Body of pancreas (tissue), 4 donors: ENCODE measurements around the gene RBM20. TPM values are rescaled to one million over a fixed set of nuclear protein-coding genes. Genes with fewer than 3 reads are reported as not detected.
"Not testable (repeated sequence)": the region's sequence is repeated elsewhere in the genome, so short reads cannot be mapped to it uniquely, and the experiment has no call there.

Source experiments
- ATAC-seq: fragments of 150-250 bp; one replicate; pipeline ENCODE4 v1.9.1; 2016
- DNase-seq, 4 donors: peaks; one replicate each; pipeline ENCODE4 v3.0.0-alpha.2; 2019
- H3K27ac ChIP-seq, 4 donors: fragments of 200-600 bp; sonication (generic); 1 replicate in 3 of 4; 2 replicates in 1 of 4; pipeline versions ENCODE4 v1.5.1 to v1.6.1; 2016 to 2019; ENCODE audit warnings: mild to moderate bottlenecking in 1 of 4, mixed read lengths in 1 of 4, moderate library complexity in 1 of 4
- H3K27me3 ChIP-seq, 2 donors: fragments of 200-600 bp; sonication (generic); one replicate each; pipeline ENCODE4 v1.6.0; 2016; ENCODE audit warnings: mild to moderate bottlenecking in 1 of 2
- H3K36me3 ChIP-seq, 2 donors: fragments of 200-600 bp; sonication (generic); replicated peaks in 1 of 2; 2 replicates each; pipeline ENCODE4 v1.5.1; 2016; ENCODE audit warnings: low read depth in 2 of 2; ENCODE audit not compliant: insufficient read depth in 1 of 2
- H3K4me1 ChIP-seq: fragments of 200-600 bp; sonication (generic); one replicate; pipeline ENCODE4 v1.6.0; 2016
- H3K4me3 ChIP-seq, 2 donors: fragments of 200-600 bp; sonication (generic); 1 replicate in 1 of 2; 2 replicates in 1 of 2; pipeline ENCODE4 v1.5.1; 2016 to 2019
- H3K9me3 ChIP-seq, 3 donors: fragments of 200-600 bp; sonication (generic); 1 replicate in 2 of 3; 2 replicates in 1 of 3; pipeline ENCODE4 v1.5.1; 2016
- CTCF ChIP-seq, 7 experiments: fragments of 450-650 bp in 4 of 7; fragments of 200-600 bp in 3 of 7; sonication (generic) in 3 of 7; IDR thresholded peaks; one replicate each; pipeline ENCODE4 v1.5.1; 2016 to 2019; ENCODE audit warnings: antibody characterized with exemption in 7 of 7
- POLR2A ChIP-seq, 3 donors: fragments of 450-650 bp; IDR thresholded peaks; one replicate each; pipeline ENCODE4 v1.6.1; 2016; ENCODE audit warnings: antibody characterized with exemption in 3 of 3, mild to moderate bottlenecking in 2 of 3
- WGBS, 2 donors: methylation state at CpG; one replicate each; pipeline ENCODE4 v1.1.5; 2017; 5-methylcytosine and 5-hydroxymethylcytosine counted together
- intact Hi-C: fragments of 100-400 bp; cut with DNase I; formaldehyde crosslinking; loops from one replicate; pipeline ENCODE4 v1.15.1; 2023
- total RNA-seq, 2 donors: library from RNA; depleted of rRNA; stranded (reverse); fragments of >200 nt; gene quantifications; one replicate each; pipeline ENCODE4 v1.1.0, GENCODE V29; 2016

Gene RBM20
- total RNA-seq, 2 donors from 2014 or later, result 14.5 to 39.4 TPM

GRCh38 chr10:110636572-110636931 lies 7.6 kb upstream of the RBM20 start:
- TF ChIP-seq POLR2A (IDR thresholded peaks at IDR 0.05) (no peak), CTCF (IDR thresholded peaks at IDR 0.05) (no peak)
- H3K27ac ChIP-seq, result no peak overlapping the region
- no peaks in the 10 kb centered on the region for H3K4me1 ChIP-seq
- DNase-seq, result no peak
- intact Hi-C loops, result no loop called here
- ATAC-seq, result no peak
- H3K9me3 ChIP-seq, result no peaks in the 10 kb centered on the region
- WGBS, 2 donors, result 92 to 100% methylated on average over 1 to 2 of the region's 2 CpGs
- H3K36me3 ChIP-seq, result no peaks in the 10 kb centered on the region
- no peak overlapping the region for H3K4me3 ChIP-seq
- H3K27me3 ChIP-seq, result no peaks in the 10 kb centered on the region

DNA sequence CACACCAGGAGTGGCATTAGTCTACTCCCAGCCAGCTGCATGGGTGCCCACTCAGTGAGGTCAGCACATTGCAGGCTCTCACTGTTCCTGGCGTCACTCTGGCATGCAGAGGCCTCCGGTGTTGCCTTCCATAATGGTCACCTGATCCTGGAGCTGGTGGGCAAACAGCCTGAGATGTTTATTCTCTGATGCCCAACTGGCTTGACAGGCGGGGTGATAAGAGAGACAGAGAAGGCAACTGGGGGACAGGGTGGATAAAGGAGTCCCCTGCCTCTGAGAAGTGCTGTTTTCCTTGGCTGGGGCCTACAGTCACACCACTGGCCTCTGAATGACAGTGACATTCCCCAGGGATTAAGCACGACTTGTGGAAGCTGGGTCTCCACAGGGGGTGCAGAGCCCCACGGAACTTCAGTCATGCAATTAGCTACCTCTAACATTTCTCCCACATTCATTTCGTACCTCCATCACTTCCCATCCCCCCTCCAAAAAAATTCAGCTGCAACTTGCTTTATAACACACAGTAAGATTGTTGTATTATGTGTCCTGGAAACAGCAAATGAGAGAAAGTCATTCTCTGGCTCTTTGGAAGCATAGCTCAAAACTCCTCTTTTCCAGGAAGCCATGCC lies 7.1 kb upstream of the RBM20 start:
- no peaks in the 10 kb centered on the region for H3K27me3 ChIP-seq
- no peaks in the 10 kb centered on the region for H3K9me3 ChIP-seq
- TF ChIP-seq POLR2A (IDR thresholded peaks at IDR 0.05) (no peak), CTCF (IDR thresholded peaks at IDR 0.05) (no peak)
- no peaks in the 10 kb centered on the region for H3K4me1 ChIP-seq
- no peaks in the 10 kb centered on the region for H3K36me3 ChIP-seq
- H3K27ac ChIP-seq, result no peak overlapping the region
- intact Hi-C loops, result no loop called here
- no peak overlapping the region for H3K4me3 ChIP-seq
- ATAC-seq (no peak), DNase-seq (no peak)
- WGBS, 2 donors, result 55 to 56% methylated on average over 4 to 6 of the region's 6 CpGs

DNA sequence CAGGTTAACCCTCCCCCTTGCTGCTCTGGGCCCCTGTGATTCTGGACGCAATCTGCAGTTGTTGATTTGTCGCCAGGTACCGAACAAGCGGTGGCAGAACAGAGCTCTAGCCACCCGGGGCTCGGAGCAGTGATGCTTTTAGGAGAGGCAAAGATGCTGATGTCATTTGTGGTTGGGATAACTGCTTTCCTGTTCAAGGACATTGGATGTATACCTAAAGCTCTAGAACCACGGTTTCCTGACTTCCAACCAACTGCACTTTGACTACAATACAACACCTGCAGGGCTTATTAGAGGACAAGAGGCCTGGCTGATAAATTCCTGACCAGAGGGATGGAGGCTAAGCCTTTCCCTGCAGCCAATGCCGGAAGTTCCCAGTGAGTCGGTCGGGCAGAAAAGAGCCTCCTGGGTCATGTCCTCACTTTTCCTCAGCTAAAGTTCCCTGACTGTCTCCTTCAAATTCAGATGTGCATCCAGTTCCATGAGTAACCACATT lies 6.5 kb upstream of the RBM20 start:
- no peak for TF ChIP-seq CTCF (IDR thresholded peaks at IDR 0.05)
- no peak for TF ChIP-seq POLR2A (IDR thresholded peaks at IDR 0.05)
- Histone ChIP-seq H3K9me3 (no peaks in the 10 kb centered on the region), H3K4me3 (no peak overlapping the region), H3K4me1 (no peaks in the 10 kb centered on the region), H3K27ac (no peak overlapping the region), H3K36me3 (no peaks in the 10 kb centered on the region), H3K27me3 (no peaks in the 10 kb centered on the region)
- no peak for DNase-seq
- 50 to 51% methylated on average over 10 of the region's 10 CpGs for WGBS, 2 donors
- intact Hi-C loops, result no loop called here
- no peak for ATAC-seq

DNA sequence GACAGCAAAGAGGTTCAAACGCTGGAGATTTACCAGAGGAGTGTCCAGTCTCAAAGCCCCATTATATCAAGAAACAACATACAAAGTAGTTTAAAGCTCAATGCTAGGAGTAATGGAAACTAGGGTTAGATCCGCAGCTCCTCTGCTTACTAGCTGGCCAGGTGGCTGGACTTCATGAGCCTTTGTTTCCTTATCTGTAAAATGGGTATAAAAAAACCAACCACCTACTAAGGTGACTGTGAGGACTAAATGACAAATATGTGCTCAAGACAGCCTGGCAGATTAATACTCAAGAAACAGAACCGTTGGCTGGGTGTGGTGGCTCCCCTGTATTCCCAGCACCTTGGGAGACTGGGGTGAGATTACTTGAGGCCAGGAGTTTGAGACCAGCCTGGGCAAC lies 5.8 kb upstream of the RBM20 start:
- DNase-seq (no peak), ATAC-seq (no peak)
- TF ChIP-seq CTCF (IDR thresholded peaks at IDR 0.05), result no peak
- no peak for TF ChIP-seq POLR2A (IDR thresholded peaks at IDR 0.05)
- H3K27me3 ChIP-seq, result peaks cover 0 to 1% of the 10 kb centered on the region in 2 donors
- H3K9me3 ChIP-seq, result no peaks in the 10 kb centered on the region
- no peak overlapping the region for H3K4me3 ChIP-seq
- no peak overlapping the region for H3K27ac ChIP-seq
- intact Hi-C loops, result no loop called here
- 62 to 66% methylated on average over 3 of the region's 3 CpGs for WGBS, 2 donors
- no peaks in the 10 kb centered on the region for H3K36me3 ChIP-seq
- peaks cover 4% of the 10 kb centered on the region for H3K4me1 ChIP-seq

DNA sequence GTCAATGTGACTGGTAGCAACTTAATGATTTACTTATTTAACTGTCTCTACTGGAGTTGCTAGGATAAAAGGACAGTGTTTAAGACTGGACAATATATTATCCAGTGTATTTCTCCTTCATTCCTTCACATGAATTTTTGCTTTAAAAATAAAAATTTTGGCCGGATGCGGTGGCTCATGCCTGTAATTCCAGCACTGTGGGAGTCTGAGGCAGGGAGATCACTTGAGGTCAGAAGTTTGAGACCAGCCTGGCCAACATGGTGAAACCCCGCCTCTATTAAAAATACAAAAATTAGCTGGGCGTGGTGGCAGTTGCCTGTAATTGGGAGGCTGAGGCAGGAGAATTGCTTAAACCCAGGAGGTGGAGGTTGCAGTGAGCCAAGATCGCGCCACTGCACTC lies 5.1 kb upstream of the RBM20 start:
- DNase-seq, H3K36me3 ChIP-seq, H3K27me3 ChIP-seq, H3K4me3 ChIP-seq, ATAC-seq, H3K9me3 ChIP-seq, intact Hi-C loops, H3K27ac ChIP-seq: not testable (repeated sequence)
- WGBS, 2 donors, result 91 to 95% methylated on average over 6 of the region's 6 CpGs
- H3K4me1 ChIP-seq, result peaks cover 12% of the 10 kb centered on the region

GRCh38 chr10:110639858-110640257 lies 4.3 kb upstream of the RBM20 start:
- H3K36me3 ChIP-seq, H3K9me3 ChIP-seq, H3K4me3 ChIP-seq, ATAC-seq, DNase-seq, H3K27ac ChIP-seq, intact Hi-C loops, H3K27me3 ChIP-seq: not testable (repeated sequence)
- H3K4me1 ChIP-seq, result peaks cover 18% of the 10 kb centered on the region
- 77 to 97% methylated on average over 6 of the region's 6 CpGs for WGBS, 2 donors
